HEK293 (cell line): ENCODE measurements around the gene GATA1.

ENCODE experiments used
- CTCF ChIA-PET: fragments of 350-600 bp; formaldehyde crosslinking; extraction: SDS; loops from one replicate; lab custom pipeline; 2021; ENCODE audit warnings: antibody characterized with exemption; lab: Yijun Ruan, JAX
- POLR2A ChIA-PET: fragments of 300-600 bp; formaldehyde crosslinking; extraction: SDS; loops from one replicate; lab custom pipeline; 2020; ENCODE audit warnings: antibody characterized with exemption, inconsistent platforms; lab: Yijun Ruan, JAX
- H3K27ac ChIP-seq: fragments of 200-500 bp; sonication (Bioruptor generic); 2 replicates; pipeline ENCODE4 v1.5.1; 2014; ENCODE audit warnings: low read depth, low read length, control low read depth, inconsistent platforms; ENCODE audit errors: extremely low read depth
- H3K36me3 ChIP-seq, 2 experiments: fragments of 200-500 bp in 1 of 2; sonication (Bioruptor generic) in 1 of 2; 1 replicate in 1 of 2; 2 replicates in 1 of 2; pipeline ENCODE4 v1.5.1; 2014 to 2017; ENCODE audit warnings: inconsistent platforms in 2 of 2, low read length in 2 of 2; ENCODE audit not compliant: control insufficient read depth in 2 of 2, insufficient read depth in 1 of 2
- H3K4me1 ChIP-seq: fragments of 200-500 bp; sonication (Bioruptor generic); 2 replicates; pipeline ENCODE4 v1.5.1; 2014; ENCODE audit warnings: mild to moderate bottlenecking, low read length, inconsistent platforms; ENCODE audit not compliant: control insufficient read depth, insufficient read depth
- H3K4me3 ChIP-seq: 2 replicates; pipeline ENCODE4 v1.5.1; 2011; ENCODE audit warnings: low read depth, mild to moderate bottlenecking, control low read depth, low read length, moderate library complexity
- H3K9me3 ChIP-seq: fragments of 200-500 bp; sonication (Bioruptor generic); 2 replicates; pipeline ENCODE4 v1.5.1; 2014; ENCODE audit warnings: low read depth, low read length, inconsistent platforms; ENCODE audit not compliant: control insufficient read depth, insufficient read depth
- GLIS2 ChIP-seq: fragments of 450-650 bp; formaldehyde crosslinking; IDR thresholded peaks from 2 replicates; pipeline ENCODE4 v1.5.1; 2016; ENCODE audit warnings: missing biosample characterization, missing genetic modification characterization
- HIC1 ChIP-seq: fragments of 450-650 bp; formaldehyde crosslinking; IDR thresholded peaks from 2 replicates; pipeline ENCODE4 v1.5.1; 2016; ENCODE audit warnings: missing biosample characterization, missing genetic modification characterization
- KLF1 ChIP-seq: fragments of 450-650 bp; formaldehyde crosslinking; IDR thresholded peaks from 2 replicates; pipeline ENCODE4 v1.5.1; 2016; ENCODE audit warnings: missing biosample characterization, missing genetic modification characterization
- OVOL3 ChIP-seq: fragments of 450-650 bp; formaldehyde crosslinking; IDR thresholded peaks from 2 replicates; pipeline ENCODE4 v1.5.1; 2016; ENCODE audit warnings: missing biosample characterization, missing genetic modification characterization
- PRDM1 ChIP-seq: fragments of 450-650 bp; formaldehyde crosslinking; IDR thresholded peaks from 2 replicates; pipeline ENCODE4; 2016; ENCODE audit warnings: missing biosample characterization, missing genetic modification characterization
- PRDM10 ChIP-seq: fragments of 450-650 bp; formaldehyde crosslinking; IDR thresholded peaks from 2 replicates; pipeline ENCODE4 v1.5.1; 2016; ENCODE audit warnings: missing biosample characterization, missing genetic modification characterization
- ZFHX2 ChIP-seq: fragments of 450-650 bp; formaldehyde crosslinking; conservative IDR thresholded peaks from 2 replicates; pipeline ENCODE4 v1.5.1; 2016; ENCODE audit warnings: missing biosample characterization, missing genetic modification characterization
- ZNF112 ChIP-seq: fragments of 450-650 bp; formaldehyde crosslinking; IDR thresholded peaks from 2 replicates; pipeline ENCODE4 v1.5.0; 2017; ENCODE audit warnings: missing biosample characterization, missing genetic modification characterization
- ZNF155 ChIP-seq: fragments of 450-650 bp; formaldehyde crosslinking; IDR thresholded peaks from 2 replicates; pipeline ENCODE4 v1.5.1; 2016; ENCODE audit warnings: missing biosample characterization, missing genetic modification characterization
- ZNF157 ChIP-seq: fragments of 450-650 bp; formaldehyde crosslinking; IDR thresholded peaks from 2 replicates; pipeline ENCODE4 v1.5.1; 2016; ENCODE audit warnings: missing biosample characterization, missing genetic modification characterization
- ZNF19 ChIP-seq: fragments of 450-650 bp; formaldehyde crosslinking; IDR thresholded peaks from 2 replicates; pipeline ENCODE4; 2016; ENCODE audit warnings: missing biosample characterization, missing genetic modification characterization, low read depth
- ZNF214 ChIP-seq: fragments of 450-650 bp; formaldehyde crosslinking; IDR thresholded peaks from 2 replicates; pipeline ENCODE4 v1.5.1; 2017; ENCODE audit warnings: missing biosample characterization, mild to moderate bottlenecking, missing genetic modification characterization, borderline replicate concordance
- ZNF302 ChIP-seq: fragments of 450-650 bp; formaldehyde crosslinking; IDR thresholded peaks from 2 replicates; pipeline ENCODE4 v1.5.1; 2016; ENCODE audit warnings: missing biosample characterization, missing genetic modification characterization, low read depth
- ZNF473 ChIP-seq: fragments of 450-650 bp; formaldehyde crosslinking; IDR thresholded peaks from 2 replicates; pipeline ENCODE4 v1.5.1; 2017; ENCODE audit warnings: missing biosample characterization, missing genetic modification characterization
- ZNF585B ChIP-seq: fragments of 450-650 bp; formaldehyde crosslinking; IDR thresholded peaks from 2 replicates; pipeline ENCODE4 v1.5.1; 2016; ENCODE audit warnings: missing biosample characterization, missing genetic modification characterization
- ZNF610 ChIP-seq: fragments of 450-650 bp; formaldehyde crosslinking; IDR thresholded peaks from 2 replicates; pipeline ENCODE4 v1.5.1; 2016; ENCODE audit warnings: missing biosample characterization, missing genetic modification characterization, borderline replicate concordance
- ZNF704 ChIP-seq: fragments of 450-650 bp; formaldehyde crosslinking; IDR thresholded peaks from 2 replicates; pipeline ENCODE4 v1.5.1; 2016; ENCODE audit warnings: missing biosample characterization, missing genetic modification characterization
- ZNF785 ChIP-seq: fragments of 450-650 bp; formaldehyde crosslinking; IDR thresholded peaks from 2 replicates; pipeline ENCODE4 v1.5.1; 2016; ENCODE audit warnings: missing biosample characterization, missing genetic modification characterization
- ZSCAN16 ChIP-seq: fragments of 450-650 bp; formaldehyde crosslinking; IDR thresholded peaks from 2 replicates; pipeline ENCODE4 v1.5.1; 2016; ENCODE audit warnings: missing biosample characterization, missing genetic modification characterization
- ZSCAN23 ChIP-seq: fragments of 450-650 bp; formaldehyde crosslinking; IDR thresholded peaks from 2 replicates; pipeline ENCODE4 v1.5.1; 2016; ENCODE audit warnings: missing biosample characterization, missing genetic modification characterization

Gene GATA1

GRCh38 chrX:48751343-48751742 lies 35.0 kb upstream of the GATA1 start (continued):
- TF ChIP-seq ZNF302 (tag by site-specific recombination) (no peak), OVOL3 (tag by site-specific recombination) (no peak), ZSCAN23 (no peak), ZSCAN16 (no peak), ZNF214 (tag by site-specific recombination) (no peak)

DNA sequence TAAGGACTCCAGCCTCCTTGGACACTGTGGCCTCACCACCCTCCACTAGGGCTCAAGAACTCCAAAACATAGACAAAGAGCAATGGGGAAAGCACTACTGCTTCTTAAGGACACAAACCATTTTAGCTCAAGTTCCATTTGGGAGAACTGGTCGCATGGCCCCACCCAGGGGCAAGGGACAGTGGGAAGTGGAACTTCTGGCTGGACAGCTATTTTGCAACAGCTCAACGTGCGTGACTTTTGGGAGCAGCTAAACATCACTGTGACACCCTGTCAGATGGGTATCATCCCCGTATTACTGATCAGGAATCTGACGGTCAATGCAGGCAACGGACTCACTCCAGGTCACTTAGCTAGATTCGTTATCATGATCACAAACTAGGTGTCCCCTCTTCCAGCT lies 33.9 kb upstream of the GATA1 start:
- POLR2A ChIA-PET = interaction anchor here (1.3 kb wide), 1 partner anchor 15 kb away, joined by 5 read pairs; no protein-coding TSS in a partner anchor
- TF ChIP-seq ZNF785 (tag by site-specific recombination) (no peak), ZNF112 (tag by site-specific recombination) (no peak), ZNF585B (tag by site-specific recombination) (no peak), HIC1 (tag by site-specific recombination) (no peak), PRDM10 (tag by site-specific recombination) (no peak), ZNF704 (no peak), ZFHX2 (no peak)
- Histone ChIP-seq H3K9me3 (no peaks in the 10 kb centered on the region), H3K27ac (no peak overlapping the region), H3K4me3 (no peak overlapping the region), H3K4me1 (no peaks in the 10 kb centered on the region), H3K36me3 (no peaks in the 10 kb centered on the region)
- CTCF ChIA-PET = no interaction called here

GRCh38 chrX:48753708-48754228 lies 32.6 kb upstream of the GATA1 start:
- H3K27ac ChIP-seq = no peak overlapping the region
- no peaks in the 10 kb centered on the region for H3K9me3 ChIP-seq
- H3K36me3 ChIP-seq = no peaks in the 10 kb centered on the region
- CTCF ChIA-PET = no interaction called here
- POLR2A ChIA-PET = no interaction called here
- no peak overlapping the region for H3K4me3 ChIP-seq
- H3K4me1 ChIP-seq = no peaks in the 10 kb centered on the region
- no peak for TF ChIP-seq PRDM1 (tag by site-specific recombination)
- TF ChIP-seq ZNF155 (tag by site-specific recombination) = no peak
- no peak for TF ChIP-seq KLF1
- TF ChIP-seq ZNF610 (tag by site-specific recombination) = no peak
- TF ChIP-seq ZNF19 (tag by site-specific recombination) = no peak
- no peak for TF ChIP-seq ZNF473 (tag by site-specific recombination)
- no peak for TF ChIP-seq GLIS2 (tag by site-specific recombination)
- no peak for TF ChIP-seq ZNF157 (tag by site-specific recombination)
- no peak for TF ChIP-seq PRDM10 (tag by site-specific recombination)
